T-helper 22 cell (primary cell): ENCODE data around the gene PCIF1.
"Not testable (repeated sequence)": the region's sequence is repeated elsewhere in the genome, so short reads cannot be mapped to it uniquely, and the experiment has no call there.

Experiments used
- DNase-seq: peaks from one replicate; pipeline ENCODE4 v3.0.0-alpha.2; 2020; ENCODE audit warnings: low read depth

The PCIF1 gene

GRCh38 chr20:45947110-45947866 is 12.8 kb downstream of the PCIF1 start:
- DNase-seq = no peak

DNA sequence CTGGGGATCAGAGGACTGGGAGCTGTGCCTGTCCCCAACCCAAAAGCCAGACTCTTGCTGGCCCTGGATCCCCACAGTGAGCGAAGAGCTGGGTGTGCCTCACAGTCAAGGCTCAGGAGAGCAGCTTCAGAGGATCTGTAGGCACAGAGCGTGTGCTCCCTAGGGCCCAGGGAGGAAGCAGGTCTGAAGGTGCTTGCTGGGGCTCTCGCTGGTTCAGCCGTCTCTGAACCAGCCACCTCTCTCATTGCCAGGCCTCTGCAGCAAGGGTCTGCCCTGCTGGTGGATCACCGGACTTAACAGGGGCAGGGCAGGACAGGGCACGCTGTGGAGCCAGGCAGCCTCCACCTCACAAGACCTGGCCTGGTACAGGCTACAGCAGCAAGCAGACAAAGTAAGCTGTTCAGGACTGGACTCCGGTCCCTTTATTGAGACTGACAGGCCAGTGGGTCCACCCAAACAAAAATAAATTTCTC is 13.8 kb downstream of the PCIF1 start:
- no peak for DNase-seq

- no peak for DNase-seq
Observed at GRCh38 chr20:45948742-45949541, 14.5 kb downstream of the PCIF1 start.

DNA sequence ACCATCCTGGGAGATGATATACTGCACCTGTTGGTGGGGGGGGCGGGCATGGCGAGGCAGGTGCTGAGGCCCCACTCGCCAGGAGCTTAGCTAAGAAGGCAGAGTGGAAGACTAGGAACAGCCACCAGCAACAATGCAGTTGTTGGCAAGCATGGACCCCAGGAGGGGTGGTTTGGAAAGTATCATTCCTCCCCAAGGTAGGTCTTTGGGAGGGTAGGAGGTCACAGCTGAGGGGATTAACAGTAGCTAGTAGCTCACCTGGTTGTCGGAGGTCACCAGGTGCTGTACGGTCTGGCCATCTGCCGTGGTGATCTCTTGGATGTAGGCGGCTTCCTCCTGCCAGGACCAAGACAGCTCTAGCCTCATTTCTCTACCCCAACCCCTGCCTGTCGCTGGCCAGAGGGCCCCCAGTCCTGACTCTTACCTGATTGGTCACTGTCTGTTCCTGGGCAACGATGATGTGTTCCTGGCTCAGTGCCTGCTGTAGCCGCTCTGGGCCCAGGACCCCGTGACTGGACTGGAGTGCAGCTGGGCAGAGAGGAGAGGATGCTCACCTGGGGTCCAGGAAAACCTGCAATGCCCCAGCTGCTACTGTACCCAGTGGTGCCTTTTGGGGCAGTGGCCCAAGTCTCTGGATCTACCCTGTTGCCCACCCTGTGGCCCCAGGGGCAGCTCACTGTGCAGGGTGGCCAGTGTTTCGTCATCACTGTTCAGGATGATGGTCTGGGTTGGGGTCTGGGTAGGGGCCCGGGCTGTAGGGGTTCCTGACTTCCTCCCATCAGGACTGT is 15.3 kb downstream of the PCIF1 start:
- DNase-seq = no peak

- DNase-seq = no peak
Observed at GRCh38 chr20:45950330-45950646, 15.8 kb downstream of the PCIF1 start.

GRCh38 chr20:45951925-45952834 is 17.7 kb downstream of the PCIF1 start:
- no peak for DNase-seq

- no peak for DNase-seq
Observed at GRCh38 chr20:45952861-45953260, 18.4 kb downstream of the PCIF1 start.

DNA sequence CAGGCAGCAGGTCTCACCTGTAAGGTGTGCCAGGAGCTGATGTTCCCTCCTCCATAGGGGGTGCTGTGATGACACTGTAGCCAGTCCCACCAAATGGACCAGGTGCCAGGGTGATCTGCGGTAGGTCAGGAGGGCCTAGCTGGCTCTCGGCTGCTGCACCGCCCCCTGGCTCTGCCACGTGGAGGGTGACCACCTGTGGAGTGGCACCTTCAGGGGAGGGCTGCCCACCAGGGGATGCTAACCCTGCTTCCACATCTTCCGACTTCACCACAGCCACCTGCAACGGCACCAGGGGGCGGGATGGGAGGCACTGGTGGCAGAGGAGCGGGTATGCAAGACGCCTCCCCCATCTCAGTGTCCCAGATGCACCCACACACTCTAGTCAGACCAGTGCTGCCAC is 19.2 kb downstream of the PCIF1 start:
- DNase-seq = no peak

DNA sequence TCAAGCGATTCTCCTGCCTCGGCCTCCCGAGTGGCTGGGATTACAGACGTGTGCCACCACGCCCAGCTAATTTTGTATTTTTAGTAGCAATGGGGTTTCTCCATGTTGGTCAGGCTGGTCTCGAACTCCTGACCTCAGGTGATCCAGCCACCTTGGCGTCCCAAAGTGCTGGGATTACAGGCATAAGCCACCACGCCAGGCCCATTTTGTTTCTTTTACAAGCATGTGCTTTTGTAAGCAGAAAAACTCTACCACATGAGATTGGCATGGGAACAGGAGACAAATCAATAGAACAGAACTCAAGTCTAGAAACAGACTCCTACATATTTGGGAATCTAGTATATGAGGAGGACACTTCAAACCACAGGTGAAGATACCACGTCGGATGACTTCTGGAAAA is 21.8 kb downstream of the PCIF1 start:
- DNase-seq = not testable (repeated sequence)

GRCh38 chr20:45957021-45957941 is 22.8 kb downstream of the PCIF1 start:
- DNase-seq = no peak

DNA sequence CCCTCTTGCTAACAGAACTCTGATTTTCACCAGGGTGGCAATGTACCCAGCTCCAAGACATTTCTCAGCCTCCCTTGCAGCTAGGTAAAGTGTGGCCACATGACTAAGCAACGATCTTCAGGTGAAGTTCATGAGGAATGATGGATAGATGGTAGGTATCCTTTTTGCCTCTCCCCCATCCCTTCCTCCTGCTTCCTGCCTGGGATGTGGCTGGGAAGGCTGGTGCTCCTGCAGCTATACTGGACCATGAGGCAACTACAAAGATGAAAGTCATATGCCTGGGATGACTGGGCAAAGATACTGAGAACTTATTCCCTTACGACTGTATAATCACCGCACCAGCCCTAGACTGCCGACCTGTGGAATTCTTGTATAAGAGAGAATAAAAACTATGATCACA is 24.1 kb downstream of the PCIF1 start:
- DNase-seq = no peak

DNA sequence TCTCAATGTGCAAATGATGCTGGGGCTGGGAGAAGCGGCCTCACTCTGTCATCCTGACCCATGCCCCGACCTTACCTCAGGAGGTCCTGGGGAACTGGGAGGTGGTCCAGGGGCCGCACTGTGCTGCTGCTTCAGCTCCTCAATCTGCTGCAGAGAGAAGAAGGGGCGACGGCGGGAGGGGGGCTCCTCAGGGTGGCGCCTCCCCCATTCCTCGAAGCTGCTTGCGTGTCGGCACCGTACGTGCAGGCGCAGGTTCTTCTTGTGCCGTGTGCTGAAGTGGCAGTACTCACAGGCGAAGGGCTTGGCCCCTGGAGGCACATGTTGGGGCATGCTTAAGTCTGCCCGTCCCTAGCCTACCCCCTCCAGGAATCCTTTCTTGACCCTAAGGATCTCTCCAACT is 24.6 kb downstream of the PCIF1 start:
- DNase-seq = no peak

GRCh38 chr20:45959956-45960630 is 25.6 kb downstream of the PCIF1 start:
- no peak for DNase-seq

- no peak for DNase-seq
Observed at GRCh38 chr20:45962031-45962755, 27.7 kb downstream of the PCIF1 start.

DNA sequence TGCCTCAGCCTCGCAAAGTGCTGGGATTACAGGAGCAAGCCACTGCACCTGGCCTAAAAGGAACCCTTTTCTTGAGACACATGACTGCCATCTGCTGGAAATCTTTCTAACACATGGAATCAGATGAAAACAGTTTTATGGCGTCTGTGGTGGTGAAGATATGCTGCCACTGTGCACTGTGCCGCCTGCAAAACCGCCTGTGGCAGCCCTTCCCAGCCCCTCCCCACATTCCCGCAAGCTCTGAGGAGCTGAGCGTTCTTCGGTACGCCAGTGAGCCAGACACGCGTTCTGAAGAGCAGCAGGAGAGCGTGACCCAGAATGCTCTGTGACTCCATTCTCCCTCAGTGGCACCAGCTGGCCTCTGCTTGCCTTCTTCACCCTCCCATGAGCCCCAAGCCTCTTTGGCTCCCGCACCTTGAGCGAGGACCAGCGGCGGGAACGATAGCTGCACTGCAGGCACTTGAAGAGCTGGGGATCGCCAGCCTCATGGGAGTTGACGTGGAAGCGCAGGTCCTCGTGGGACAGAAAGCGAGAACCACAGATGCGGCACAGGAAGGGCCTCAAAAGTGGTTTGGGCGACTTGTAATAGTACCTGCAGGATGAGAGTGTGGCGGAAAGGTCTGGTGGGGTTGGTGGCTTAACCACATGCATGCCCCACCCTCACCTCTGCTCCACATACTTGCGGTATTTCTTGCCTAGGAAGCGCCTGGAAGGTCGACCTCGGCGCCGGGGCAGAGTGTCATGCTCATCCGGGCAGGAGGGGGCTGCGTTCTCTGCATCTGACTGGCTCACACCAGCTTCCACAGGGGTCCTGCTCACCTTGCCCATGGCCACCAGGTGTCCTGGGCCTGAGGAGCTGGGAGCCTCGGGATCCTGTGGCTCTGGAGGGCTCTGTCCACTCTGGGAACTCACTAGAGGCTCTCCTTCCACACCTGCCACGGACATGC is 28.8 kb downstream of the PCIF1 start:
- DNase-seq = no peak

- no peak for DNase-seq
Observed at GRCh38 chr20:45964006-45964400, 29.5 kb downstream of the PCIF1 start.

- DNase-seq = no peak
Observed at GRCh38 chr20:45965169-45966002, 30.9 kb downstream of the PCIF1 start.
